Spleen (tissue), 7 donors: ENCODE results near the gene TP73.

Experiments used
- CTCF ChIP-seq, 11 experiments: fragments of 200-600 bp in 7 of 11; fragments of 450-650 bp in 4 of 11; sonication (generic) in 4 of 11; IDR thresholded peaks in 8 of 11; conservative IDR thresholded peaks in 3 of 11; 1 replicate in 7 of 11; 2 replicates in 4 of 11; pipeline versions ENCODE4 v1.4.0 to v1.8.0; 2016 to 2021; ENCODE audit warnings: antibody characterized with exemption in 11 of 11, inconsistent platforms in 4 of 11, mild to moderate bottlenecking in 1 of 11
- POLR2A ChIP-seq, 3 donors: fragments of 450-650 bp; IDR thresholded peaks; one replicate each; pipeline ENCODE4 v1.5.1; 2017; ENCODE audit warnings: antibody characterized with exemption in 3 of 3, mild to moderate bottlenecking in 1 of 3
- POLR2AphosphoS5 ChIP-seq, 3 donors: sonication (generic); formaldehyde crosslinking; IDR thresholded peaks; one replicate each; pipeline ENCODE4 v1.5.1; 2017; ENCODE audit warnings: antibody characterized with exemption in 3 of 3
- donor health status: DM: no; HTN: no; CAD: no; lungs with moderate emphysema.
- donor health status: DM: no; HTN: no; CAD: no.
- donor health status: DM: no; HTN: no; CAD: no.

GRCh38 chr1:3664700-3665375 lies 12.5 kb downstream of the TP73 start:
- TF ChIP-seq CTCF (IDR thresholded peaks at IDR 0.05 in 8 of 11, conservative IDR thresholded peaks at IDR 0.05 in 3 of 11) (no peak), POLR2A (IDR thresholded peaks at IDR 0.05) (no peak), POLR2AphosphoS5 (IDR thresholded peaks at IDR 0.05) (no peak)
